T-helper 1 cell treated with Interleukin-12 subunit alpha and Interleukin-12 subunit beta and Interleukin-4 antibody, amounts not matched to agents 30 μg/mL and 1 μg/mL, for 36 hours (primary cell): Measurements from ENCODE around the gene SLC29A1.

Experiments
- H3K27ac Mint-ChIP-seq: one replicate; pipeline ENCODE4 v1.8.0; 2021; ENCODE audit warnings: mild to moderate bottlenecking, mixed read lengths
- H3K27me3 Mint-ChIP-seq: one replicate; pipeline ENCODE4 v1.8.0; 2021; ENCODE audit warnings: low read depth, mixed read lengths
- H3K36me3 Mint-ChIP-seq: one replicate; pipeline ENCODE4 v1.8.0; 2021; ENCODE audit warnings: low read depth, mixed read lengths
- H3K4me1 Mint-ChIP-seq: one replicate; pipeline ENCODE4 v1.8.0; 2021; ENCODE audit warnings: low read depth, mixed read lengths
- H3K4me3 Mint-ChIP-seq: one replicate; pipeline ENCODE4 v1.8.0; 2021; ENCODE audit warnings: mild to moderate bottlenecking, moderate library complexity, mixed read lengths
- H3K9me3 Mint-ChIP-seq: one replicate; pipeline ENCODE4 v1.8.0; 2021; ENCODE audit warnings: mixed read lengths

SLC29A1 gene

DNA sequence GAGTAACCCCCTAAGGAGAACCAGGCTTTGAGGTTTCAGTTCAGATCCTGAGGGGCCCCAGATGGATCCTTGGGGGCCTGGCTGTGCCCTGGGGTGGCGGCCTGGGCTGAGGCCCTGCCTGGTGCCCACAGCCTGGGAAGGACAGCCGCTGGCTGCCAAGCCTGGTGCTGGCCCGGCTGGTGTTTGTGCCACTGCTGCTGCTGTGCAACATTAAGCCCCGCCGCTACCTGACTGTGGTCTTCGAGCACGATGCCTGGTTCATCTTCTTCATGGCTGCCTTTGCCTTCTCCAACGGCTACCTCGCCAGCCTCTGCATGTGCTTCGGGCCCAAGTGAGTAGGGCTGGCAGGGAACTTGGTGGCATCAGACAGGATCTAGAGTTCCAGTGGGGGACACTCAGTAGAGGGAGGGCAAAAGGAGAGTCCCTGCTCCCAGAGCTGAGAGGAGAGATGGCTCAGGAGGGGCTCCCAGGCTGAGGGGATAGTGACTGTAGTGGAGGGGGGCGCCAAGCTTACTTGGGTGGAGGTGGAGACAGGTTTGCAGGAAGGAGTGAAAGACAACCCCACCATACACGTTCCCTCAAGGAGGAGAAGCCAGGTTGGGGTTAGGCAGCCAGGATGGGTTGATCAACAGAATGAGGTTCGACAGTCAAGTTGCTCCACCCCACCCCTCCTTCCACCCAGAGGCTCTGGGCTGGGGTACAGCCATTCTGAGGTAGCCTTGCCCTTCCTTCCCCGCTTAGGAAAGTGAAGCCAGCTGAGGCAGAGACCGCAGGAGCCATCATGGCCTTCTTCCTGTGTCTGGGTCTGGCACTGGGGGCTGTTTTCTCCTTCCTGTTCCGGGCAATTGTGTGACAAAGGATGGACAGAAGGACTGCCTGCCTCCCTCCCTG, 9.5 kb downstream of the SLC29A1 start:
- H3K27me3 Mint-ChIP-seq, result no peaks in the 10 kb centered on the region
- H3K4me1 Mint-ChIP-seq, result peaks cover 17% of the 10 kb centered on the region
- no peak overlapping the region for H3K4me3 Mint-ChIP-seq
- peaks cover 6% of the 10 kb centered on the region for H3K36me3 Mint-ChIP-seq
- H3K27ac Mint-ChIP-seq, result peak overlapping the region; percentile 46
- no peaks in the 10 kb centered on the region for H3K9me3 Mint-ChIP-seq

DNA sequence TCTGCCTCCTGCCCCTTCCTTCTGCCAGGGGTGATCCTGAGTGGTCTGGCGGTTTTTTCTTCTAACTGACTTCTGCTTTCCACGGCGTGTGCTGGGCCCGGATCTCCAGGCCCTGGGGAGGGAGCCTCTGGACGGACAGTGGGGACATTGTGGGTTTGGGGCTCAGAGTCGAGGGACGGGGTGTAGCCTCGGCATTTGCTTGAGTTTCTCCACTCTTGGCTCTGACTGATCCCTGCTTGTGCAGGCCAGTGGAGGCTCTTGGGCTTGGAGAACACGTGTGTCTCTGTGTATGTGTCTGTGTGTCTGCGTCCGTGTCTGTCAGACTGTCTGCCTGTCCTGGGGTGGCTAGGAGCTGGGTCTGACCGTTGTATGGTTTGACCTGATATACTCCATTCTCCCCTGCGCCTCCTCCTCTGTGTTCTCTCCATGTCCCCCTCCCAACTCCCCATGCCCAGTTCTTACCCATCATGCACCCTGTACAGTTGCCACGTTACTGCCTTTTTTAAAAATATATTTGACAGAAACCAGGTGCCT, 10.2 kb downstream of the SLC29A1 start:
- H3K36me3 Mint-ChIP-seq, result peaks cover 6% of the 10 kb centered on the region
- peaks cover 19% of the 10 kb centered on the region for H3K4me1 Mint-ChIP-seq
- H3K27me3 Mint-ChIP-seq, result no peaks in the 10 kb centered on the region
- no peaks in the 10 kb centered on the region for H3K9me3 Mint-ChIP-seq
- no peak overlapping the region for H3K4me3 Mint-ChIP-seq
- no peak overlapping the region for H3K27ac Mint-ChIP-seq

DNA sequence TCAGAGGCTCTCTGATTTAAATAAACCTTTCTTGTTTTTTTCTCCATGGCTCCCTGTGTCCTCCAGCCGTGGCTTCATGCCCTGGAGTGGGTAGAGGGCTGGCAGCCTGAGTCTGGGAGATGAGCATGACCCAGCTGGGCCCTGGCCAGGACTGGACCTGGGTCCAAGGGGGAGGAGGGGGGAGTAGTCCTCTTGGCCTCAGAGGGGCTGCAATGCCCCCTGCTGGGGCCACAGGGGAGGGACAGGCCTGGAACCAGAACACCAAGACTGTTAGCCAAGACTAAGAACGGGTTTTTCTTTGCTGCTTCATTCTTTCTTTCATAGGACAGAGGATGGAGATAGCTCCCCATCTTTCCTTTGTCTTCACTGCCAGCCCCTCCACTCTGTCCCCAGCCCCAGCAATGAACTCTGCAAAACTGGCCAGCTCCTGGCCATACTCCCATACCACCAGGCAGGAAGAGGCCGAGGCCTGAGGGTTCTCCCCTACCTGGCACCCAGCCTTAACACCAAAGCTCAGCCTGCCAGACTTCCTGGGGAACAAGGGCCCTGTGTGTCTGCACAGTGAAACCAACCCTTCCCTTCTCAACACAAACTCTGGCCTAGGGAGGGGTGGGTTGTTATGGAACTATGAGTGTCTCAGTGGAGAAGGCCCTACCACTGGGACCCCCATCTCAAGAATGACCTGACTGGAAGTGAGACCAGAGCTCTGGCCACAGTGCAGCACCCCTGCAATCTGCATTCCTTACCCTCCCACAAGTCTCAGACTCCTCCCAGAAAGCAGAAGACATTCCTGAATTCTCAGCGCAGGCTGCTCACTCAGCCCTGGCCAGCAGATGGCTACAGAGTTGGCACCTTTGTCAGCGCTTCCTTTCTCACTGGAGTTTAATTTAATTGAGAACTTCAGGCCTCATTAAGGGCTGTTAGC, 11.0 kb downstream of the SLC29A1 start:
- Mint-ChIP-seq H3K4me3 (no peak overlapping the region), H3K4me1 (peaks cover 19% of the 10 kb centered on the region), H3K36me3 (peaks cover 6% of the 10 kb centered on the region), H3K27ac (peak overlapping the region; percentile 31), H3K27me3 (no peaks in the 10 kb centered on the region), H3K9me3 (no peaks in the 10 kb centered on the region)

DNA sequence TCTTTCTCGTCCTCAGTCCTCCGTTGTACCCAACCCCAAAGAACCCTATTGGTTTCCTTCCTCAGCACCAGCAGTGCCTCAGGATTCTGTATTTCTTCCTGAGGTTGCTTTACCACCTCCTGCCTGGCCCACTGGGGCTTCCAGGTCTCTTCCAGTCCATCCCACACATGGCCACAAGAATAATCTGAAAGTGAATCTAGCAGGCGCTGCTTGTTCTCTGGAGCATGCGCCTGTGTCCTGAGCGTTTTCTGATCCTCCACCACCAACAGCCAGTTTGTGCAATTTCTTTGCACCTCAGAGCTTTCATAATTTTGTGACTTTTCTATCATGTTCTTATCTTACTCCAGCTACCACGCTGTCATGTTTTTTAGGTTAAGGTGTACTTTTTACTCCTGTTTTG, 11.9 kb downstream of the SLC29A1 start:
- H3K4me3 Mint-ChIP-seq, result no peak overlapping the region
- H3K27ac Mint-ChIP-seq, result no peak overlapping the region
- no peaks in the 10 kb centered on the region for H3K9me3 Mint-ChIP-seq
- H3K36me3 Mint-ChIP-seq, result peaks cover 6% of the 10 kb centered on the region
- peaks cover 19% of the 10 kb centered on the region for H3K4me1 Mint-ChIP-seq
- H3K27me3 Mint-ChIP-seq, result no peaks in the 10 kb centered on the region

DNA sequence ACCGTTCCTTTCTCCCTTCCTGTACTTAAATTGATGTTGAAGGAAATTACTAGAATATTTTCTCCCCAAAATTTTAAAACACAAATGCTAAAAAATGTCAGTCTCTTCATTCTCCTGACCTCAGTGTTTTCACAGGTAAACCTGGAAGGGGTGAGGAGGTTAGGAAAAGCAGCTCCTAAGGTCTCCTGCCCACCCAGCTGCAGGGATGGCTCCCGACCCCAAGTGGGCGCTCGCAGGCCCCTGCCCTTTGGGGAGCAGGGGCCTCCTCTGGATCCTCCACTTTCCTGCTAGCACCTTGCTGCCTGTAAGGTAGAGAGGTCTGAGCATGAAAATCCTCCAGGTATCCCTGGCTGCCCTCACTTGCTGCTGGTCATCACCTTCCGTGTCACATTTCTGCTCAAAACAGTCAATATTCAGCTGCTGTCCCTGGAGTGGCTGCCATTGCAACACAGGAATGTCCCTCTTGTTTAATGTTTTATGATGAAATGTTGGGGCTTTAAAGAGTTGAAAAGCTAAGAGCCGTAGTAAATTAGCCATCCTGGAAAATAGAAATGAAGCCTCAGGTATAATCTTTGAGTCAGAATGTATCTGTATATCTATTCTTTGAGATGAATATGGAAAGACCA, 12.6 kb downstream of the SLC29A1 start:
- Mint-ChIP-seq H3K36me3 (peaks cover 6% of the 10 kb centered on the region), H3K9me3 (no peaks in the 10 kb centered on the region), H3K27ac (no peak overlapping the region), H3K27me3 (no peaks in the 10 kb centered on the region), H3K4me3 (no peak overlapping the region), H3K4me1 (peaks cover 19% of the 10 kb centered on the region)

DNA sequence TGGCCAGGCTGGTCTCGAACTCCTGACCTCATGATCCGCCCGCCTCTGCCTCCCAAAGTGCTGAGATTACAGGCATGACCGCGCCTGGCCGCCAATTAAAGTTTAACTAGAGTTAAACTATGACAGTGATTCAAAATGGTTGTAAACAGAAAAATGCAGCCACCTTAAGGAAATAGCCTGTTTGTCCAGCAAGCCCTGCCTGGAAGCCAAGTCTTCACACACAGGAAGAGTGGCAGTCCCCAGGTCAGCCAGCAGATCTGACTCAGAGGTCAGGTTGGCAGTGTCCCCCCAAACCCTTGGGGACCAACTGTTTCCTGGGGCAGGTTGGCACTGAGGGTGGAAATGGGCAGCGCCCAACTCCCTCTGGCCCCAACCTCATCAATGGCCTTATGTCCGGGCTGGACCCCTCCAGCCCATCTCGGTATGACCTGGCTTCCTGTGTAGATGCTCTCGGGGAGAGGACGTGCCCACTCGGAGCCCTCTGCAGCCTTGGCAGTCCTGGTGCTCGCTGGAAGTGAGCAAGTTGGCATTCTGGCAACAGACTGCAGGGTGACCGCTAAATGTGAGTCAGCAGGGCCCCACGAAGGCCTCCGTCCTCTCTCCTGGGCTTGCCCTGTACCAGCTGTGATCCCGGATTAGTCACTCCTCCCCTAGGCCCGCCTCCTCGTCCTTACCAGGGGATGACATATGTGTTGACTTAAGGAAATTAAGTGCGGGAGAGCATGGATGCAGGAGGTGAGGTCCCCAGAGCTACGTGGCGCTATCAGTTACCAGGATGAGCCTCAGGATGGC, 13.8 kb downstream of the SLC29A1 start:
- Mint-ChIP-seq H3K27ac (peak overlapping the region; percentile 95), H3K36me3 (peaks cover 5% of the 10 kb centered on the region), H3K9me3 (no peaks in the 10 kb centered on the region), H3K27me3 (no peaks in the 10 kb centered on the region), H3K4me3 (peak overlapping the region; percentile 89), H3K4me1 (peaks cover 19% of the 10 kb centered on the region)

DNA sequence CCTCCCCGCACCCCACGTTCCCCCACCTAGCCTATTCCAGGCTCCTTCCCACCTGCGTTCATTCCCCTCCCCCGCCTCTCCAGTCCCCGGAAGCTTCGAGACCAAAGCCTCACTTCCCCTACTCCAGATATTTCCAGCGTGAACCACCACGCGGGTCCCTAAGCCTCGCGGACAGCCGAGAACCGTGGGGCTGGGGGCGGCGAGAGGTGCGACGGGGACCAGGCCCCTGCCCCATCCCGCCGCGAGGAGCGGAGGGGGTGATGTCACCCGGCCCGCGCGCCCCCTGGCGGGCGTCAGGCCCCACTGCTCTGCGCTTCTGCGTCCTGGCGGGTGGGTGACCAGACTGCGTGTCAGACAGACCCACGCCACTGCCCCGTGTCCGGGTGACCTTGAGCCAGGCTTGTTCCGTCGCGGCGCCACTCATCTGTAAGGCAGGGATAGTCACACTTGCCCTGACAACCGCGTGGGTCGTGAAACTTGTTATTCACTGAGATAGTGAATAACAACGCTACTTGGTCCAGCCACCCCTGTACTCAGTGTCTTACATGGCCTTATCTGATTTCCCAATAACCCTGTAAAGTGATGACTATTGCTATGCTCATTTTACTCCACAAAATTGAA, 14.5 kb downstream of the SLC29A1 start:
- H3K27ac Mint-ChIP-seq, result peak overlapping the region; percentile 95
- H3K4me1 Mint-ChIP-seq, result peaks cover 18% of the 10 kb centered on the region
- H3K36me3 Mint-ChIP-seq, result peaks cover 1% of the 10 kb centered on the region
- peak overlapping the region; percentile 89 for H3K4me3 Mint-ChIP-seq
- H3K27me3 Mint-ChIP-seq, result no peaks in the 10 kb centered on the region
- H3K9me3 Mint-ChIP-seq, result no peaks in the 10 kb centered on the region

DNA sequence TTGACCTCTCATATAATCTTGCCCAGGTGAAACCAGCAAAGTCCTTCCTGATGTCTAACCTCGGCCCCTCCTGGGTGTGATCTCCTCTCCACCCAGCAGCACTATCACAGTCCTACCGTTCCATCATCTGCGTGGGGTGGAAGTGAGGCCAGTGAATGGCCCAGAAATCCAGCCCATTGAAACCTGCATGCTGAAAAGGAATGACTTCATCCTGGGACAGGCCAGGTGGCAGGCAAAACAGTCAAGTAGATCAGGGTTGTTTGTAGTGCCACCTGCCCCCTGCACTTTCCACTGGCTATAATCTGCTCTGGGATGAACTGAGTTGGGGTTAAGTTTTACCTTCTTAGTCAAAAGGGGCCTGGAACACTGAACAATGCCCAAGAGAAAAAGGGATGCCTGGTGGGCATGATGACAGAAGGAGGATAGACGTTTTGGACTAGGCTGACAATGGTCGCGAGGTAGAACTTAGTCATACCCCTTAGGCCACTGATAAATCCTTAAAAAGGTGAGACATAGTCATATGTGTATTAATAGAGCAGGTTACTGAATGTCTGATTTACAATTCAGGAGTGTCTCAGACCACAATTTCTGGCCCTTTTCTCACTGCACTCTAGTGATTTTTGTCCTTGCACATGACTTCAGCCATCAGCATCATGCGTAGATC, 15.4 kb downstream of the SLC29A1 start:
- Mint-ChIP-seq H3K27ac (peak overlapping the region; percentile 73), H3K9me3 (no peaks in the 10 kb centered on the region), H3K4me1 (peaks cover 12% of the 10 kb centered on the region), H3K4me3 (peak overlapping the region; percentile 89), H3K36me3 (no peaks in the 10 kb centered on the region), H3K27me3 (no peaks in the 10 kb centered on the region)

DNA sequence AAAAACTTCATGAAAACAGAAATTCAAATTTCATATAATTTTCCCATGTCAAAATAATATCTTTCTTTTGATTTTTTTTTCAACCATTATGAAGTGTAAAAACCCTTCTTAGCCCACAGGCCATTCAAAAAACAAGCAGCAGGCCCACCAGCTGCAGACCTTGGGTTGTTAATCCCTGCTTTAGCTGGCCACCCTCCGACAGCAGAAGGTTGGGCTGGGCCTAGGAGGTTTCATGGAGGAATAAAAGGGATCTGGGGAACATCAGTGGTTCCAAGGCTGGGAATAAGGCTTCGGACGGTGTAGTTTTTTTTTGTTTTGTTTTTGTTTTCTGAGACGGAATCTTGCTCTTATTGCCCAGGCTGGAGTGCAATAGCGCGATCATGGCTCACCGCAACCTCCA, 19.9 kb downstream of the SLC29A1 start:
- peaks cover 12% of the 10 kb centered on the region for H3K4me1 Mint-ChIP-seq
- H3K4me3 Mint-ChIP-seq, result no peak overlapping the region
- no peak overlapping the region for H3K27ac Mint-ChIP-seq
- H3K36me3 Mint-ChIP-seq, result peaks cover 12% of the 10 kb centered on the region
- no peaks in the 10 kb centered on the region for H3K9me3 Mint-ChIP-seq
- no peaks in the 10 kb centered on the region for H3K27me3 Mint-ChIP-seq

DNA sequence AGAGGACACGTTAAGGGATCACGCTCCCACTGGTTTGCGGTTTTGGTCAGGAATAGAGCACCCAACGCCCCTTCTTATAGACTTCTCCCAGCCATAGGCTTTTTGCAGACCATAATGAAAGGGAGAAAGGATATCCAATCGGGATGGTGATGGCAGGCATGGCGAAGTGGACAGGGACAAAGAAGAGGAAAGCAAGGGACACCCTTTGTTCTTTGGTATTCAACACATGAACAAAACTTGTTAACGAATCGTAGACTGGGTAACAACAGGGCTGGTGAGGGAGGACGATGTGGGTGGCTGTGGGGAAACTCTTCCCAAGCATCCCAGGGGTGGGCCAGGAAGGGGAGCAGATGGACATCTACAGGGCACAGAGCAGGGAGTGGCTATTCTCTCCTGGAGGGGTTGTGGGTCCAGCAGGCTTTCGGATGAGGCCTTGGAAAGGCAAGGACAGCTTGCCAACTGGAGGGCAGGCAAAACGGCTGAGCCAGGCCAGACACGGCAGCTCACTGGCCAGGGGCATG, 22.1 kb downstream of the SLC29A1 start:
- no peaks in the 10 kb centered on the region for H3K9me3 Mint-ChIP-seq
- H3K4me1 Mint-ChIP-seq, result peaks cover 25% of the 10 kb centered on the region
- H3K27me3 Mint-ChIP-seq, result no peaks in the 10 kb centered on the region
- peak overlapping the region; percentile 96 for H3K4me3 Mint-ChIP-seq
- H3K36me3 Mint-ChIP-seq, result peaks cover 31% of the 10 kb centered on the region
- H3K27ac Mint-ChIP-seq, result peak overlapping the region; percentile 98

DNA sequence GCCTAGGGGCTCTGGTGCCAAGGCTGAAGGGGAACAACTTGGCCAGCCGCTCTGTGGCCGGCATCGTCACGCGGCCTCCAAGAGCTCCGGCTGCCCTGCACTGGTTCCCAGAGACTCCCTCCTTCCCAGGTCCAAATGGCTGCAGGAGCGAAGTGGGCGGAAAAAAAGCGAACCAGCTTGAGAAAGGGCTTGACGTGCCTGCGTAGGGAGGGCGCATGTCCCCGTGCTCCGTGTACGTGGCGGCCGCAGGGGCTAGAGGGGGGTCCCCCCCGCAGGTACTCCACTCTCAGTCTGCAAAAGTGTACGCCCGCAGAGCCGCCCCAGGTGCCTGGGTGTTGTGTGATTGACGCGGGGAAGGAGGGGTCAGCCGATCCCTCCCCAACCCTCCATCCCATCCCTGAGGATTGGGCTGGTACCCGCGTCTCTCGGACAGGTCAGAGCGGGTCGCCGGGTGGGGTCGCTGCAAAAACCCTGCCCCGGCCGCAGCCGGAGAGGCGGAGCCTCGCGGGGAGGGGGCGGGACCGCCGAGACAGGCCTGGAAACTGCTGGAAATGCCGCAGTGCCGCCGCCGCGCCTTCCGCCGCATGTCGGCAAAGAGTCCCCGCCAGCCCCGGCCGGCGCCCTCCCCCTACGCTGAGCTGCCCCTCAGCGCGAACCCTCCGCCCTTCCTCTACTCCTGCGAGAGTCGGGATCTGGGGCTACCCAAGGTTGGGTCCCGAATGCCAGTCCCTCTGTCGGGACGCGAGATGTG, 22.7 kb downstream of the SLC29A1 start:
- Mint-ChIP-seq H3K36me3 (peaks cover 37% of the 10 kb centered on the region), H3K27ac (peak overlapping the region; percentile 98), H3K4me1 (peaks cover 25% of the 10 kb centered on the region), H3K27me3 (no peaks in the 10 kb centered on the region), H3K9me3 (no peaks in the 10 kb centered on the region), H3K4me3 (peak overlapping the region; percentile 96)

DNA sequence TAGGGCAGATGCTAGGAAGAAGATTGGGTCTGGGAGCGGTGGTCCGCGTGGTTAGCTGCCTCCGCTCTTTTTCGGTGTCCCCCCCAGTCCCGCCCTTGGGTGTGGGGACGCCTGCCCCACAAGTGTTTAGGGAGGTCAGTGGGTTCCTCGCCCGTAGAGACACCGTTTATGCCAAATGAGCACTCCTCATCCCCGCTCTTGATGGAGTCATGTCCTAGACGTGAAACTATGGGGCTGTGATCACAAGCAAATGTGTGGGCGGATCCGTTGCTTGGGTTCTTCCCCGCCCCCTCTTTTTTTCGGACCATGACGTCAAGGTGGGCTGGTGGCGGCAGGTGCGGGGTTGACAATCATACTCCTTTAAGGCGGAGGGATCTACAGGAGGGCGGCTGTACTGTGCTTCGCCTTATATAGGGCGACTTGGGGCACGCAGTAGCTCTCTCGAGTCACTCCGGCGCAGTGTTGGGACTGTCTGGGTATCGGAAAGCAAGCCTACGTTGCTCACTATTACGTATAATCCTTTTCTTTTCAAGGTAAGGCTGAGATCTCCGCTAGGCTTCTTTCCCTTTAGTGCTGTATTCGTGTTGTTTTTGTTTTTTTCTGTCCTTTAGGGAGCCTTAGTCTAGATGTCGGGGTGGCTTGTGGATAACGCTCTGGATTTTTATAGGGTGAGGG, 23.4 kb downstream of the SLC29A1 start, which contains the start of gene HSP90AB1:
HSP90AB1 (plus strand) TSS at position 439 of the 675 bp plus-strand sequence. CDS start 1,529 bp downstream, outside the sequence.
- Mint-ChIP-seq H3K4me3 (peak within 1 kb of the TSS; percentile 96), H3K27me3 (no peaks in the 10 kb centered on the region), H3K9me3 (no peaks in the 10 kb centered on the region), H3K4me1 (peaks cover 28% of the 10 kb centered on the region), H3K27ac (peak within 1 kb of the TSS; percentile 98), H3K36me3 (peaks cover 44% of the 10 kb centered on the region)
